Activated CD4-positive, alpha-beta T cell treated with anti-CD3 and anti-CD28 coated beads, Interleukin-2, amount 10 ng/mL, durations not matched to agents 7 days and 5 days (primary cell): ENCODE measurements around the gene SMAGP. TPM values are rescaled to one million over a fixed set of nuclear protein-coding genes. Genes with fewer than 3 reads are reported as not detected.

Experiments
- CTCF ChIA-PET: fragments of 350-600 bp; sonication (Branson Sonifier 250); formaldehyde crosslinking; loops from one replicate; lab custom pipeline; 2021; ENCODE audit warnings: antibody characterized with exemption; lab: Charles Lee
- POLR2A ChIA-PET: fragments of 350-600 bp; sonication (Branson Sonifier 250); formaldehyde crosslinking; loops from one replicate; lab custom pipeline; 2021; ENCODE audit warnings: antibody characterized with exemption; lab: Charles Lee
- DNase-seq: peaks from one replicate; pipeline ENCODE4 v3.0.0-alpha.2; 2020
- H3K27ac Mint-ChIP-seq: one replicate; pipeline ENCODE4 v1.8.0; 2021; ENCODE audit warnings: mild to moderate bottlenecking, moderate library complexity, mixed read lengths
- H3K27me3 Mint-ChIP-seq: one replicate; pipeline ENCODE4 v1.8.0; 2021; ENCODE audit warnings: mixed read lengths
- H3K36me3 Mint-ChIP-seq: one replicate; pipeline ENCODE4 v1.8.0; 2021; ENCODE audit warnings: low read depth, mixed read lengths
- H3K4me1 Mint-ChIP-seq: one replicate; pipeline ENCODE4 v1.8.0; 2021; ENCODE audit warnings: mixed read lengths
- H3K4me3 Mint-ChIP-seq: one replicate; pipeline ENCODE4 v1.8.0; 2021; ENCODE audit warnings: mild to moderate bottlenecking, moderate library complexity, mixed read lengths
- H3K9me3 Mint-ChIP-seq: one replicate; pipeline ENCODE4 v1.8.0; 2021; ENCODE audit warnings: mixed read lengths
- total RNA-seq, 2 experiments: library from RNA; stranded (reverse); gene quantifications; one replicate each; pipeline ENCODE4 v1.2.3, GENCODE V29; 2021

The SMAGP gene
- total RNA-seq, 2 experiments from 2014 or later = 1.6 to 1.7 TPM

DNA sequence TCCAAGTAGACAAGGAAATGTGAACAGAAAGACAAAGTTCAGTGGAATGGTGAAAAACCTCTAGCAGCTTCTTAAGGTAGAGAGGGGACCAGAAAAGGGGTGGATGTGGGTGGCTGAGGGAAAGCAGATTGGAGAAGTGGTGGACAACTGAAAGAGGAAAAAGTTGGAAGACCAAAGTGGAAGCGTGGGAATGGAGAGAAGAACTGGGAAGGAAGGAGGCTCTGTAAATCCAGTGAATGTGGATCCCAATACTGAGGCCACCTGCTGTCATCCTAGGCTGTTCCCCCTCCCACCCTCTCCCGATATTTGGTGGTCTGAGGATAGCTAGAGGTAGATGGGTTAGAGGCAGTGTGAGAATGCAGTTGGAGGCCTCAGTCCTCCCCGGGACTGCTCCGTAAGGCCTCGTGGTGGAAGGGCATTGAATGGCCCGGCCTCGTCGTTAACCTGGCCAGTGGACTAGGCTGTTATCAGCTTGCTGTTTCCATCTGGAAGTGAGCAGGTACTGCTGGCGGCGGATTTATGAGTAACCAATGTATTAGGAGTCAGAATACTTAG is 51.5 kb downstream of the SMAGP start:
- ChIA-PET CTCF (interaction anchor here (0.6 to 2.6 kb wide), 12 partner anchors 9 to 137 kb away, joined by 3 to 17 read pairs (median 6); partner anchors contain the start of genes CSRNP2 and DAZAP2), POLR2A (interaction anchor here (1.0 to 1.3 kb wide), 2 partner anchors 20 to 135 kb away, joined by 3 to 6 read pairs; partner anchors contain the start of genes CSRNP2 and DAZAP2)
- Mint-ChIP-seq H3K9me3 (no peaks in the 10 kb centered on the region), H3K4me1 (peaks cover 18% of the 10 kb centered on the region), H3K27me3 (no peaks in the 10 kb centered on the region), H3K27ac (peak overlapping the region; percentile 90), H3K4me3 (peak overlapping the region; percentile 85), H3K36me3 (no peaks in the 10 kb centered on the region)
- DNase-seq = no peak

DNA sequence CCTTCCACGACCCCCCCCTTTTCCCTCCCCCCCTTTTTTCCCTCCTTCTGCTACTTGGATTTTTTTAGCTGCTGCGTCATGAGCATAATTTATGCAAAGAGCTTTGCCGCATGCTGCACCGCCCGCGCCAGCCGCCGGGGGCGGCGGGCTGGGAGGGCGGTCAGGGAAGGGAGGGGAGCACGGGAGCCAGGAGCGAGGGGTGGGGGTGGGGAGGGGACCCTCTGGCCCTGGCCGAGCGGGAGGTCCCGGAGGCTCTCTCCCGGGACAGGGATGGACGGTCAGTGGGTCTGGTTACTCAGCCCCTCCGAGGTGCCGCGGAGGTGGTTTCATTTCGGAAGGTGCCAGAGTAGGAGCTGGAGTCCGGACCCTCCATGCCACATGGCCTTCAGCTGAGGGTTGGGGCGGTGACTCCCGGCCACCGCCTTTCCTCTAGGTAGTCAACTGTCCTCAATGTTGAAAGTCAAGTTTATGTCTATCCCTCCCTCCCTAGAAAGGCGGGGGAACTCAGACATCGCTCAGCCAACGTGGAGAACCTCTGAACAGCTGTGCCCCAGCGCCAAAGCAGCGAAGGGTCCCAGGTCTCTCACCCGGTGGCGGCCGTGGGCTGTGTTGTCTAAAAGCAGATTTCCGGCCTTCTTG is 52.1 kb downstream of the SMAGP start, which contains the start of gene POU6F1:
Gene POU6F1 (minus strand): TSS at position 95 of the 639 bp plus-strand sequence. CDS start 11,226 bp downstream, outside the sequence.
- Mint-ChIP-seq H3K36me3 (no peaks in the 10 kb centered on the region), H3K9me3 (no peaks in the 10 kb centered on the region), H3K4me3 (peak within 1 kb of the TSS; percentile 85), H3K27me3 (no peaks in the 10 kb centered on the region), H3K27ac (peak within 1 kb of the TSS; percentile 90), H3K4me1 (peaks cover 18% of the 10 kb centered on the region)
- ChIA-PET CTCF (interaction anchor here (0.6 to 2.6 kb wide), 16 partner anchors 9 to 137 kb away, joined by 3 to 17 read pairs (median 5); partner anchors contain the start of genes CSRNP2 and DAZAP2), POLR2A (interaction anchor here (1.0 to 1.3 kb wide), 2 partner anchors 20 to 135 kb away, joined by 3 to 6 read pairs; partner anchors contain the start of genes CSRNP2 and DAZAP2)
- DNase-seq = peak; percentile 74

DNA sequence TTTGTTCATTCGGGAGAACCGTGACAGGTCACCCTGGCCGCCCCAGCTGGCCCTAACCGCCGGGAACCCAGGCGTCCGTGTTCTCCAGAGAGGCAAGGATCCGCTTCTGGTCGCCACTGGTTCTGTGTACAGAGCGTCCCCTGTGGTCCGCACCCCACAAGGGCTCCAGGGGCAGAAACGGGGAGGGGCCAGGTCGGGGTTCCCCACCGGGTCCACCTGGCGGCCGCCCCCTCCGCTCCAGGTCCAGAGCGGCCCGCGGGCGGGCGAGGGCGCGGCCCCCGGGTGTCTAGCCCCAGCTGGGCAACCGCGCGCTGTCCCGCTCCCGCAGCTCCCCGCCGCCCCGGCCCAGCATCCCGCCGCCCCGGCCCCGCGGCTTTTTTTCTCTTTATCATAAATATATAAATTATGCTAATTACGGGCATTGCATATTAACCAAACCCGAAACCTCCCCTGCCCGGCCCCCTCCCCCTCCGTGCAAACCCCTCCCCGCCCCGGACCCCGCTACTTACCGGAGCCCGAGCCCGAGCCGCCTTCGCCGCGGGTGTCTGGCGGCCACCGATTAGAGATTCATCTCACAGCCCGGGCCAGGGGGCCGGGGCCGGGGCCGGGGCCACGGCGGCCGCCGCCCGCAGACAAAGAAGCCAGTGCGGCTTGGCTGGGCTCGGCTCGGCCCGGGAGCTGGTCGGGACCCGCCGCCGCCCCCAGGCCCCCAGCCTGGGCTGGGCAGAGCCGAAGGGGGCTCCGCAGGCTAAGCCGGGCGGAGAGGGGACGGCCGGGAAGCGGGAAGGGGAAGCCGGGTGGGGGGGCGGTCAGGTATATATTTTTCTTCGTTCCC is 52.9 kb downstream of the SMAGP start:
- ChIA-PET CTCF (interaction anchor here (0.6 to 2.6 kb wide), 13 partner anchors 11 to 712 kb away, joined by 3 to 17 read pairs (median 5); partner anchors contain the start of genes CSRNP2 and DIP2B), POLR2A (interaction anchor here (1.0 to 1.3 kb wide), 2 partner anchors 21 to 134 kb away, joined by 3 to 6 read pairs; partner anchors contain the start of genes CSRNP2 and DAZAP2)
- peak; percentile 34 for DNase-seq
- Mint-ChIP-seq H3K36me3 (no peaks in the 10 kb centered on the region), H3K4me3 (peak overlapping the region; percentile 85), H3K9me3 (no peaks in the 10 kb centered on the region), H3K4me1 (peaks cover 18% of the 10 kb centered on the region), H3K27ac (peak overlapping the region; percentile 90), H3K27me3 (no peaks in the 10 kb centered on the region)

- no peak for DNase-seq
- peak overlapping the region; percentile 40 for H3K4me3 Mint-ChIP-seq
- ChIA-PET CTCF (interaction anchor here (0.6 to 2.6 kb wide), 5 partner anchors 14 to 712 kb away, joined by 3 to 17 read pairs (median 3); partner anchors contain the start of gene DIP2B), POLR2A (no interaction called here)
- no peaks in the 10 kb centered on the region for H3K36me3 Mint-ChIP-seq
- no peaks in the 10 kb centered on the region for H3K9me3 Mint-ChIP-seq
- peaks cover 18% of the 10 kb centered on the region for H3K4me1 Mint-ChIP-seq
- H3K27me3 Mint-ChIP-seq = no peaks in the 10 kb centered on the region
- H3K27ac Mint-ChIP-seq = peak overlapping the region; percentile 74
Observed at GRCh38 chr12:51216642-51217041, 53.6 kb downstream of the SMAGP start.

GRCh38 chr12:51214895-51215294 is 55.3 kb downstream of the SMAGP start:
- no peak for DNase-seq
- H3K9me3 Mint-ChIP-seq = no peaks in the 10 kb centered on the region
- no peak overlapping the region for H3K27ac Mint-ChIP-seq
- H3K36me3 Mint-ChIP-seq = no peaks in the 10 kb centered on the region
- peaks cover 18% of the 10 kb centered on the region for H3K4me1 Mint-ChIP-seq
- POLR2A ChIA-PET = no interaction called here
- CTCF ChIA-PET = interaction anchor here (0.6 to 1.8 kb wide), 2 partner anchors 18 to 304 kb away, joined by 3 to 4 read pairs; no protein-coding TSS in a partner anchor
- no peaks in the 10 kb centered on the region for H3K27me3 Mint-ChIP-seq
- H3K4me3 Mint-ChIP-seq = no peak overlapping the region

- no peaks in the 10 kb centered on the region for H3K4me1 Mint-ChIP-seq
- POLR2A ChIA-PET = no interaction called here
- H3K9me3 Mint-ChIP-seq = no peaks in the 10 kb centered on the region
- H3K36me3 Mint-ChIP-seq = no peaks in the 10 kb centered on the region
- DNase-seq = no peak
- H3K27ac Mint-ChIP-seq = peak overlapping the region; percentile 15
- CTCF ChIA-PET = no interaction called here
- H3K4me3 Mint-ChIP-seq = no peak overlapping the region
- H3K27me3 Mint-ChIP-seq = no peaks in the 10 kb centered on the region
Observed at GRCh38 chr12:51210690-51211395, 59.4 kb downstream of the SMAGP start.

- Mint-ChIP-seq H3K9me3 (no peaks in the 10 kb centered on the region), H3K27me3 (no peaks in the 10 kb centered on the region), H3K4me1 (no peaks in the 10 kb centered on the region), H3K36me3 (no peaks in the 10 kb centered on the region), H3K4me3 (no peak overlapping the region), H3K27ac (no peak overlapping the region)
- ChIA-PET CTCF (interaction anchor here (0.6 kb wide), 1 partner anchor 1171 kb away, joined by 4 read pairs; no protein-coding TSS in a partner anchor), POLR2A (no interaction called here)
- DNase-seq = no peak
Observed at GRCh38 chr12:51209259-51209658, 61.0 kb downstream of the SMAGP start.

DNA sequence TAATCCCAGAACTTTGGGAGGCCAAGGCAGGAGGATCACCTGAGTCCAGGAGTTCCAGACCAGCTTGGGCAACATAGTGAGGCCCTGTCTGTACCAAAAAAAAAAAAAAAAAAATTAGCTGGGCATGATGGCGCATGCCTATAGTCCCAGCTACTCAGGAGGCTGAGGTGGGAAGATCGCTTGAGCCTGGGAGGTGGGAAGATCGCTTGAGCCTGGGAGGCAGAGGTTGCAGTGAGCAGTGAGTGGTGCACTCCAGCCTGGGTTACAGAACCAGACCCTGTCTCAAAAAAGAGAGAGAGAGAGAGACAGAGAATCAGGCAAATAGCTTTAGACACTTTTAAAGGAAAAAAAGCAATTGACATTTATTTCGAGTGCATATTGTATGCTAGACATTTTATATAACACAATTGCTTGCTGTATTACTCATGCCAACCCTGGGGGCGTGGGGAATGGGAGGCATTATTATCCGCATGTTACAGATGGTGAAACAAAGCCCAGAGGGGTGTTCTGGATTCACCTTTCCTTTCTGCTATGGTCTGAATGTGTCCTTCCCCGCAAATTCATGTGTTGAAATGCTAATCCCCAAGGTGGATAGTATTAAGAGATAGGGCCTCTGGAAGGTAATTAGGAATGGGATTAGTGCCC is 62.1 kb downstream of the SMAGP start:
- Mint-ChIP-seq H3K4me3 (no peak overlapping the region), H3K4me1 (peaks cover 6% of the 10 kb centered on the region), H3K9me3 (no peaks in the 10 kb centered on the region), H3K27ac (no peak overlapping the region), H3K36me3 (no peaks in the 10 kb centered on the region), H3K27me3 (no peaks in the 10 kb centered on the region)
- CTCF ChIA-PET = no interaction called here
- DNase-seq = no peak
- POLR2A ChIA-PET = no interaction called here

- H3K4me3 Mint-ChIP-seq = no peak overlapping the region
- no peaks in the 10 kb centered on the region for H3K27me3 Mint-ChIP-seq
- CTCF ChIA-PET = interaction anchor here (0.6 to 2.4 kb wide), 3 partner anchors 13 to 1691 kb away, joined by 4 to 14 read pairs (median 4); no protein-coding TSS in a partner anchor
- peaks cover 15% of the 10 kb centered on the region for H3K4me1 Mint-ChIP-seq
- no peak overlapping the region for H3K27ac Mint-ChIP-seq
- no peaks in the 10 kb centered on the region for H3K36me3 Mint-ChIP-seq
- H3K9me3 Mint-ChIP-seq = no peaks in the 10 kb centered on the region
- DNase-seq = no peak
- POLR2A ChIA-PET = interaction anchor here (0.6 kb wide), 1 partner anchor 306 kb away, joined by 4 read pairs; no protein-coding TSS in a partner anchor
Observed at GRCh38 chr12:51205350-51205749, 64.9 kb downstream of the SMAGP start.

DNA sequence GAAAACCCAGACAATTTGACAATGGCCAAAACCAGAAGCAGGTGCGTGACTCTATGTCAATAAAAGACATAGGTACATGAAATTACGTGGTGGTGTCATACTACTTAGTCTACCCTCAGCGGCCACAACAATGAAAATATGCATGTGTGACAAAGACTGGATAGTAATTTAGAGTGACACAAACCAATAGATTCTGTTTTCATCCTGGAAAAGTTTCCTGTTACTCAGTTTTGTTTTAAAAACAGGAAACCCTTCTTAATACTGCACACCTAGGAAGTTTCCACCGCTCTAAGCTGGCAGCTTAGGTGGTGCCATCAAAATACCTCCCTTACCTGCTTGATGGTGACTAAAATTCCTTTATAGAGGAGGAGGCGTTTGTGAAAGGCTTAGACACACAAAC is 67.5 kb downstream of the SMAGP start:
- Mint-ChIP-seq H3K9me3 (no peaks in the 10 kb centered on the region), H3K4me1 (peaks cover 15% of the 10 kb centered on the region), H3K36me3 (no peaks in the 10 kb centered on the region), H3K27ac (peak overlapping the region; percentile 61), H3K27me3 (no peaks in the 10 kb centered on the region), H3K4me3 (no peak overlapping the region)
- DNase-seq = no peak
- POLR2A ChIA-PET = no interaction called here
- CTCF ChIA-PET = no interaction called here

DNA sequence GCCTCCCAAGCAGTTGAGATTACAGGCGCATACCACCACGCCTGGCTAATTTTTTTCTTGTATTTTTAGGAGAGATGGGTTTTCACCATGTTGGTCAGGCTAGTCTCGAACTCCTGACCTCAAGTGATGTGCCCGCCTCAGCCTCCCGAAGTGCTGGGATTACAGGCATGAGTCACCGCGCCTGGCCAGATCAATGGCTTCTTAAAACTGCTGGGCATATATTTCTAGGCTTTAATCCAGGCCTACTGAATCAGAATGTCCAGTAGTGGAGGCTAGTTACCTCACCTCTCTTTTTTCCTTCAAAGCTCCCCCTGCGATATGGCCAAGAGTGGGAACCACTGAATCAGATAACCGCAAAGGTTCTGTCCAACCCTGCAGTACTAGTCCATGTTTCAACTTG is 69.4 kb downstream of the SMAGP start:
- H3K36me3 Mint-ChIP-seq = no peaks in the 10 kb centered on the region
- ChIA-PET POLR2A (no interaction called here), CTCF (no interaction called here)
- H3K27ac Mint-ChIP-seq = no peak overlapping the region
- no peaks in the 10 kb centered on the region for H3K27me3 Mint-ChIP-seq
- no peak overlapping the region for H3K4me3 Mint-ChIP-seq
- no peaks in the 10 kb centered on the region for H3K9me3 Mint-ChIP-seq
- H3K4me1 Mint-ChIP-seq = peaks cover 15% of the 10 kb centered on the region
- DNase-seq = no peak
